Stimulated activated CD8-positive, alpha-beta memory T cell treated with anti-CD3 and anti-CD28 coated beads, Interleukin-7, amount 100 ng/mL, for 4 hours (primary cell): ENCODE data around the gene EIF3L.
A peak's percentile ranks its signal among the peaks of the same experiment; 100 is the strongest.

ENCODE experiments used
- DNase-seq, 2 donors: peaks; one replicate each; pipeline ENCODE4 v3.0.0-alpha.2; 2020; ENCODE audit warnings: low read depth in 2 of 2

The EIF3L gene

GRCh38 chr22:37817705-37818408 is 31.4 kb upstream of the EIF3L start:
- DNase-seq: peak; percentile 62 to 63

- DNase-seq: peak; percentile 30 to 59
Measured at GRCh38 chr22:37818409-37819104, 30.7 kb upstream of the EIF3L start.

GRCh38 chr22:37819105-37819433 is 30.1 kb upstream of the EIF3L start:
- no peak for DNase-seq

GRCh38 chr22:37820350-37820749 is 28.9 kb upstream of the EIF3L start:
- DNase-seq: no peak

DNA sequence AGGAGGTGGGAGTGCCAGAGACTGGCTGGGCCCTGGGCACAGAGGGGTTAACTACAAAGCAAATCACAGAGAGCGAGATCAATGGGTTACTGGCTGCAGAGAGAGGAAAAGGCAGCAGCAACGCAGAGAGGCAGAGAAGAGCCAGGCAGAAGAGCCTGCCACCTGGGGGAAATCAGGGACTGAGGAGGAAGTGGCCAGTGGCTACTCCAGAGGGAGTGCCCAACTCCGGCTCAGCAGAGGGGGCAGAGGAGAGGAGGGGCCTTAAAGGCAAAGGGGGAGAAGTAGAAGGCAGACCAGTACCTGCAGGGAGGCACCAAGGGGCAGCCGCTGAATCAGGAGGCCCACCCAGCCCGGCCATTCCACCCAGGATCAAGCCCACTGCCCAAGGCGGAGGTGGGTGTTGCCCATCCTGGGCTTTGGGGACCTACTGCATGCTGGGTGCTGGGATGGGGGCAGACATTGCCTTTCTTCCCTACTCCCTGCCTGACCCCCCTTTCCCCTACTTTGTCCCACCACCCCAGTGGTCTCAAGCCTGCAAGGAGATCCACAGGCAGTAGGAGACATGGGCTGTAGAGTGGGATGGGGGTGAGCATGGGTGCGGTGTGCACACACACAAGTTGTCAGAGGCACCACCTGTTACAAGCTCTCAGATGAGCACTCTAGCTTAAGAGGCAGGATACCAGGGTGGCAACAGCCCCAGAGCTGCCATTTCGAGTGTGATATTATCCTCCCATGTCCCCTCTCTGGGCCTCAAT is 27.0 kb upstream of the EIF3L start:
- DNase-seq: no peak

- no peak for DNase-seq
Measured at GRCh38 chr22:37823134-37823985, 25.9 kb upstream of the EIF3L start, which contains the start of gene GALR3. Gene GALR3, plus strand, starts transcription at chr22:37823382. Its CDS starts 25 bp downstream, at chr22:37823407.

DNA sequence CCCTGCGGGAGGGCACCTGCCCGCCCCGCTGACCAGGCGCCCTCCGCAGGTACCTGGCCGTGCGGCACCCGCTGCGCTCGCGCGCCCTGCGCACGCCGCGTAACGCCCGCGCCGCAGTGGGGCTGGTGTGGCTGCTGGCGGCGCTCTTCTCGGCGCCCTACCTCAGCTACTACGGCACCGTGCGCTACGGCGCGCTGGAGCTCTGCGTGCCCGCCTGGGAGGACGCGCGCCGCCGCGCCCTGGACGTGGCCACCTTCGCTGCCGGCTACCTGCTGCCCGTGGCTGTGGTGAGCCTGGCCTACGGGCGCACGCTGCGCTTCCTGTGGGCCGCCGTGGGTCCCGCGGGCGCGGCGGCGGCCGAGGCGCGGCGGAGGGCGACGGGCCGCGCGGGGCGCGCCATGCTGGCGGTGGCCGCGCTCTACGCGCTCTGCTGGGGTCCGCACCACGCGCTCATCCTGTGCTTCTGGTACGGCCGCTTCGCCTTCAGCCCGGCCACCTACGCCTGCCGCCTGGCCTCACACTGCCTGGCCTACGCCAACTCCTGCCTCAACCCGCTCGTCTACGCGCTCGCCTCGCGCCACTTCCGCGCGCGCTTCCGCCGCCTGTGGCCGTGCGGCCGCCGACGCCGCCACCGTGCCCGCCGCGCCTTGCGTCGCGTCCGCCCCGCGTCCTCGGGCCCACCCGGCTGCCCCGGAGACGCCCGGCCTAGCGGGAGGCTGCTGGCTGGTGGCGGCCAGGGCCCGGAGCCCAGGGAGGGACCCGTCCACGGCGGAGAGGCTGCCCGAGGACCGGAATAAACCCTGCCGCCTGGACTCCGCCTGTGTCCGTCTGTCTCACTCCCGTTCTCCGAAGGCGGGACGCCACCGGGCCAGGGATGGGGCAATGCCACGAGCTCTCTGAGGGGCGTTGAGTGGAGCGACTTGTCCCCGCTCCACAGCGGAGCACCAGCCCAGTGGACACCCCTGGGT is 24.3 kb upstream of the EIF3L start:
- DNase-seq: no peak

DNA sequence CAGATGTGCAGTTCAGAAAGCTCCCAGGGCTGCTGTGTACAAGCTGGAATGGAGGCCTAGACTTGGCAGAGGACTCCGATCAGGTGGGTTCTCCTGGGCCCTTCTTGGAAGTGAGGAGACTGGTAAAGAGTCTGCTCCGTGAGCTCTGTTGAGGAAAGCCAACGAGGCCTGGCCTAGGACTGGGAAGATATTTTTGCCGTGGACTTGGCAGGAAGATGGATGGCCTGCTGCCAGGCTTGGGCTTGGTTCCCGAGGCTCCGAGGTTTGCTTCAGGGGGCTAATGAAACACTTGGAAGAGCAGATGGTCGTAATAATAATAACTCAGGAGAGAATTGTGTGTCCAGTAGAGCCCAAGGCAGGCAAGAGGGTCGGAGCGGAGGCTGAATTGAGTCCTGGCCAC is 22.2 kb upstream of the EIF3L start:
- DNase-seq: no peak

DNA sequence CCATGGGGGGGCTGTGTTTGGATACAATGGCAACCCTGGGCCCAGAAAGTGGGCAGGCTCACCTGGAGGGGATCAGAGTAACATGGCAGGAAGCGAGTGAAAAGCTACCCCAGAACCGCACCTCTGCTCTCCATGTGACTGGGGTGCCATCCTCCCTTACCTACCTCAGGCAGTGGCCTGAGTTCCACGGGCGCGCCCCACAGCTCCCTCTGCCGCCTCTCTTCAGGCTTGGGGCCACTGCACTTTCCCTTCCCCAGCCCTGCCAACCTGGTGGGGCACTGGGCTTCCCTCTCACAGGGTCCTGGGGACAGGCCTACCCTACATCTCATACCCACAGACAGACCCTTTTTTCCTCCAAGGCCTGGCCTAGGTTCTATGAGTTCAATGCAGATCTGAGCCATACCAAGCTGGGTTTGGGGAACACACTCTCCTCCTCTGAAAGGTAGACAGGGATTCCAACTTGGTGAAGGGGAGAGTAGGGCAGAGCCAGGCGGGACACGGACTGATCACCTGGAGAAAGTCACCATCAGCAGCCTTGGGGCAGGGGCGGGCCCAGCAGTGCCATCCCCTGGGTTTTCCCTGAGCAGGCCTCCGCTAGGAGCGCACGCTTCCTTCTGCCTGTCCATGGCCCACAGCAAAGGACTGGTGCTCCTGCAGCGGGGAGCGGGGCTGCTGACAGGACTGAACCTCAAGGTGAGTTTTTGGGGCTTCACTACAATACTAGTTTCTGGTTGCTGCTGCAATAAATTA is 19.0 kb upstream of the EIF3L start:
- DNase-seq: no peak

- no peak for DNase-seq
Measured at GRCh38 chr22:37831472-37831871, 17.7 kb upstream of the EIF3L start.

DNA sequence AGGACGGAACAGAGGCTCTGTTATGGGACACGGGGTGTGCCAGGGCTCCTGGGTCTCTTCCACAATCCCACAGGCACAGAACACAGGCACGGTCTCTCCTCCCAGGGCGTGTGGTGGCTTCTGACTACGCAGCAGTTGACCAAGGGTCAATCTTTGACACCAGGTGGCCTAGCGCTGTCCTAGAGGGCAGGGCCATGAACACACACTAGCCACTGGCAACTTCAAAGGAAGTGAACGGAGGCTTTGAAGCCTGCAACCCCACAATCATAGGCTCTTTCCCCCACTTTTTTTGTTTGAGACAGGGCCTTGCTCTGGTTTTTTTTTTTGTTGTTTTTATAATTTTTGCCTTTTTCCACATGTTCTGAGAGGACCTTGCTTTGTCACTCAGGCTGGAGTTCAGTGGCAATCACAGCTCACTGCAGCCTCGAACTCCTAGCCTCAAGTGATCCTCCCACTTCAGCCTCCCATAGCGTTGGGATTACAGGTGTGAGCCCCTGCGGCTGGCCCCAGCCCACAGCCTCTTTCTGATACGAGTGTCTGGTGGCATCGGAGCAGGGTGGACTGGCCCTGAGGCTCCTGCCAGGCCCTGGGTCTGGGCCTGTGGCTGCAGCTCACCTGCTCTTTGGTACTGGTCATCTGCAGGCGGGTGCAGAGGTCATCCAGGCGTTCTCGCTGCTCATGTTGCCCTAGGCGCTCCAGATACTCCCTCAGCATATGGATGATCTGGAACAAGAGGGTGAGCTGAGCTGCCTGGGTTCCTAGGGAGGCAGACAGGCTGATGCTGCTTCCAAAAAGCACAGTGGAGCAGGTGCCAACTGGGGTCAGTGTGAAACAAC is 17.0 kb upstream of the EIF3L start:
- DNase-seq: no peak

- DNase-seq: no peak
Measured at GRCh38 chr22:37842015-37842793, 7.0 kb upstream of the EIF3L start.

DNA sequence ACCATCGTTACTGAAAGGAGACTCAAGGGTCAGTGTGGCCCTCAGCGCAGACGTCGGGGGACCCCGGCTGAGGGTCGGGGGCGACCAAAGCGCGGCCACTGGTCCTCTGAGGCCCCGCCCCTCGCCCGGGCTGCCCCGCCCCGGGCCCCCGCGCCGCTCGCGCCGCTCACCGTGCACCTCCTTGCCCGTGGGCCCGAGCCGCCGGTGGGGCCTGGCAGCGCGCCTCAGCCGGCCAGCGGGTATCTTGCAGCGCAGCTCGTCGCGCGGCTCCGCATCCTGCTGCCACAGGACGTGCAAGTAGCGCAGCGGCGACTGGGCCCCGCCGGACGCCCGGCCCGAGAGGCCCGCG is 5.5 kb upstream of the EIF3L start:
- peak in 1 of 2 donors; percentile 32 for DNase-seq

- no peak for DNase-seq
Measured at GRCh38 chr22:37844904-37845329, 4.3 kb upstream of the EIF3L start.

DNA sequence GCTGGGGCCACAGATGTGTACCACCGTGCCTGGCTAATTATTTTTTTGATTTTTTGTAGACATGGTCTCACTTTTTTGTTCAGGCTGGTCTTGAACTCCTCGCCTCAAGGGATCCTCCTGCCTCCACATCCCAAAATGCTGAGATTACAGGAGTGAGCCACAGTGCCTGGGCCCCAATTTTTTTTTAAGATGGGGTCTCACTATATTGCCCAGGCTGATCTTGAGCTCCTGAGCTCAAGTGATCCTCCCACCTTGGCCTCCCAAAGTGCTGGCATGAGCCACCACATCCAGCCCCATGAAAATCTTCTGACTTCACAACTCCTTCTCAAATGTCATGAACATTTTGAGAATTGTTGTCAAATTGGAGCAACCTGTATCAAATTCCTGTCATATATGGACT is 2.8 kb upstream of the EIF3L start:
- DNase-seq: no peak

- DNase-seq: no peak
Measured at GRCh38 chr22:37848587-37849088, 581 bp upstream of the EIF3L start.

GRCh38 chr22:37850801-37851200 is 1.6 kb downstream of the EIF3L start:
- no peak for DNase-seq

DNA sequence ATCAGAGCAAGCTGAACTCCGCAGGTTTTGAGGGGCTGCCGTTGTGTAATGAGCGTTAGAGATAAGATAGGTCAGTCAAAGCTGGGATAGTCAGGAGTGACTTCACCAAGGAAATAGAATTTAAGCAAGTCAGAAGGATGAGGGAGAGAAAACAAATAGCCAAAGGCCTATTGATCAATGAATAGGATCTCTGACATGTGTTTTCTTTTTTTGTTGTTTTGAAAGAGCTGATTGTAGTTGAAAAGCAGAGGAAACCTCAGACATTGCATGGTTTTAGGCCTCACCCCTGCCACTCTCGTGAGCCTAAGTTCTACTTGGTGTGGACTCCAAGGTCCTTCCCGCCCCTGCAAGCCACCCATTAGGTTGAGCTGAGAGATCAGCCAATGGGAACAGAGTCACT is 3.2 kb downstream of the EIF3L start:
- DNase-seq: no peak
